WTC11 (cell line): ENCODE results near the gene AHNAK. TPM values are rescaled to one million over a fixed set of nuclear protein-coding genes. Genes with fewer than 3 reads are reported as not detected.

Source experiments
- ATAC-seq: fragments of 200-7000 bp; cut with Tn5 transposase; 2 replicates; pipeline ENCODE4 v1.10.0; 2021; ENCODE audit warnings: mild to moderate bottlenecking, moderate library complexity
- CTCF ChIA-PET: fragments of 300-600 bp; sonication (Branson Sonifier 250); formaldehyde crosslinking; loops from one replicate; lab custom pipeline; 2021; ENCODE audit warnings: antibody characterized with exemption; lab: Charles Lee
- POLR2A ChIA-PET: fragments of 350-600 bp; sonication (Branson Sonifier 250); formaldehyde crosslinking; loops from one replicate; lab custom pipeline; 2021; ENCODE audit warnings: antibody characterized with exemption; lab: Charles Lee
- DNase-seq: peaks from one replicate; pipeline ENCODE4 v3.0.0; 2021; ENCODE audit warnings: low spot score
- H3K27ac Mint-ChIP-seq: 2 replicates; pipeline ENCODE4 v1.8.0; 2021; ENCODE audit warnings: mixed read lengths
- H3K27me3 Mint-ChIP-seq: 2 replicates; pipeline ENCODE4 v1.8.0; 2021; ENCODE audit warnings: low read depth, mild to moderate bottlenecking, moderate library complexity, mixed read lengths
- H3K36me3 Mint-ChIP-seq: 2 replicates; pipeline ENCODE4 v1.8.0; 2021; ENCODE audit warnings: mixed read lengths
- H3K4me1 Mint-ChIP-seq: 2 replicates; pipeline ENCODE4 v1.8.0; 2022; ENCODE audit warnings: mixed read lengths
- H3K4me3 Mint-ChIP-seq: 2 replicates; pipeline ENCODE4 v1.8.0; 2021; ENCODE audit warnings: mild to moderate bottlenecking, moderate library complexity, mixed read lengths
- H3K9me3 Mint-ChIP-seq: 2 replicates; pipeline ENCODE4 v1.8.0; 2021; ENCODE audit warnings: mixed read lengths
- AR ChIP-seq: fragments of 250-450 bp; sonication (Bioruptor Pico); IDR thresholded peaks from 2 replicates; pipeline ENCODE4 v1.9.0; 2021; ENCODE audit warnings: mild to moderate bottlenecking
- ATF1 ChIP-seq: sonication (generic); formaldehyde crosslinking; IDR thresholded peaks from 2 replicates; pipeline ENCODE4 v1.8.1; 2023; ENCODE audit warnings: mild to moderate bottlenecking, moderate library complexity, missing genetic modification reagents
- CREM ChIP-seq: sonication (generic); formaldehyde crosslinking; IDR thresholded peaks from 2 replicates; pipeline ENCODE4 v1.8.1; 2022; ENCODE audit warnings: mild to moderate bottlenecking, missing genetic modification reagents, moderate library complexity
- ELF4 ChIP-seq: sonication (generic); formaldehyde crosslinking; IDR thresholded peaks from 2 replicates; pipeline ENCODE4 v1.8.1; 2022; ENCODE audit warnings: low read depth, mild to moderate bottlenecking, moderate library complexity, missing genetic modification reagents
- ESRRA ChIP-seq: sonication (generic); formaldehyde crosslinking; IDR thresholded peaks from 2 replicates; pipeline ENCODE4 v1.8.1; 2022; ENCODE audit warnings: mild to moderate bottlenecking, missing genetic modification reagents, borderline replicate concordance
- ETV6 ChIP-seq: sonication (generic); formaldehyde crosslinking; IDR thresholded peaks from 2 replicates; pipeline ENCODE4 v1.8.1; 2022; ENCODE audit warnings: mild to moderate bottlenecking, missing genetic modification reagents
- FOXP1 ChIP-seq: sonication (generic); formaldehyde crosslinking; IDR thresholded peaks from 2 replicates; pipeline ENCODE4 v1.8.0; 2022; ENCODE audit warnings: missing genetic modification reagents, mild to moderate bottlenecking, moderate library complexity, borderline replicate concordance
- NFE2L1 ChIP-seq: sonication (generic); formaldehyde crosslinking; IDR thresholded peaks from 2 replicates; pipeline ENCODE4 v1.8.1; 2023; ENCODE audit warnings: missing genetic modification reagents
- RORB ChIP-seq: fragments of 250-450 bp; sonication (Bioruptor Pico); IDR thresholded peaks from 2 replicates; pipeline ENCODE4 v1.9.0; 2021; ENCODE audit warnings: mild to moderate bottlenecking
- TEAD1 ChIP-seq: sonication (generic); formaldehyde crosslinking; IDR thresholded peaks from 2 replicates; pipeline ENCODE4 v1.8.0; 2022; ENCODE audit warnings: mild to moderate bottlenecking, missing genetic modification reagents
- ZMAT4 ChIP-seq: fragments of 250-450 bp; sonication (Bioruptor Pico); IDR thresholded peaks from 2 replicates; pipeline ENCODE4 v1.9.0; 2021; ENCODE audit warnings: mild to moderate bottlenecking
- ZNF121 ChIP-seq: sonication (generic); formaldehyde crosslinking; IDR thresholded peaks from 2 replicates; pipeline ENCODE4 v1.8.0; 2023; ENCODE audit warnings: missing genetic modification reagents
- ZNF281 ChIP-seq: sonication (generic); formaldehyde crosslinking; IDR thresholded peaks from 2 replicates; pipeline ENCODE4 v1.8.0; 2023; ENCODE audit warnings: mild to moderate bottlenecking, missing genetic modification reagents
- ZNF396 ChIP-seq: fragments of 250-450 bp; sonication (Bioruptor Pico); IDR thresholded peaks from 2 replicates; pipeline ENCODE4 v1.8.0; 2021; ENCODE audit warnings: mild to moderate bottlenecking, moderate library complexity, borderline replicate concordance
- ZNF416 ChIP-seq: fragments of 250-450 bp; sonication (Bioruptor Pico); IDR thresholded peaks from 2 replicates; pipeline ENCODE4 v1.9.0; 2021; ENCODE audit warnings: mild to moderate bottlenecking, inconsistent platforms
- ZNF512 ChIP-seq: sonication (generic); formaldehyde crosslinking; IDR thresholded peaks from 2 replicates; pipeline ENCODE4 v1.8.1; 2022; ENCODE audit warnings: missing genetic modification reagents, borderline replicate concordance
- total RNA-seq: library from RNA; stranded (reverse); gene quantifications from 3 replicates; pipeline ENCODE4 v1.2.3, GENCODE V29; 2021

AHNAK gene
- total RNA-seq, 1 experiment from 2014 or later: 21.0 TPM

- ChIA-PET CTCF (no interaction called here), POLR2A (no interaction called here)
- DNase-seq: no peak
- Mint-ChIP-seq H3K4me3 (no peak overlapping the region), H3K4me1 (peaks cover 39% of the 10 kb centered on the region), H3K9me3 (no peaks in the 10 kb centered on the region), H3K27ac (peak overlapping the region; percentile 88), H3K36me3 (peaks cover 86% of the 10 kb centered on the region), H3K27me3 (no peaks in the 10 kb centered on the region)
- ATAC-seq: no peak
- no peak for TF ChIP-seq TEAD1 (CRISPR knock-in tag)
- TF ChIP-seq ZNF281 (CRISPR knock-in tag): no peak
- no peak for TF ChIP-seq ETV6 (CRISPR knock-in tag)
- no peak for TF ChIP-seq FOXP1 (CRISPR knock-in tag)
- TF ChIP-seq ZMAT4: no peak
These were observed 20.5 kb upstream of the AHNAK start for GRCh38 chr11:62567018-62567633.

GRCh38 chr11:62566247-62566646, 19.6 kb upstream of the AHNAK start:
- Mint-ChIP-seq H3K4me1 (peaks cover 39% of the 10 kb centered on the region), H3K27ac (peak overlapping the region; percentile 37)
- TF ChIP-seq CREM (no peak), ELF4 (CRISPR knock-in tag) (no peak), ZNF512 (CRISPR knock-in tag) (no peak), ESRRA (CRISPR knock-in tag) (no peak), NFE2L1 (CRISPR knock-in tag) (no peak), ATF1 (CRISPR knock-in tag) (no peak), AR (no peak), ZNF121 (CRISPR knock-in tag) (no peak), RORB (no peak), ZNF416 (CRISPR knock-in tag) (no peak), ZNF396 (CRISPR knock-in tag) (no peak)
- TF ChIP-seq, all 79 proteins: peak for 0
- Mint-ChIP-seq H3K27me3 (no peaks in the 10 kb centered on the region), H3K9me3 (no peaks in the 10 kb centered on the region), H3K36me3 (peaks cover 77% of the 10 kb centered on the region), H3K4me3 (no peak overlapping the region)
- ChIA-PET CTCF (interaction anchor here (1.3 to 1.7 kb wide), 2 partner anchors 23 to 141 kb away, joined by 4 to 8 read pairs; no protein-coding TSS in a partner anchor), POLR2A (no interaction called here)
- ATAC-seq: no peak
- no peak for DNase-seq
